Ectodermal cell (in vitro differentiated cells): ENCODE data around the gene EXOC7.

Experiments used
- H3K27ac ChIP-seq: 2 replicates; pipeline ENCODE4 v1.7.0; 2013; ENCODE audit warnings: mild to moderate bottlenecking, low read depth, low read length; ENCODE audit not compliant: insufficient read depth, poor library complexity, severe bottlenecking
- H3K27me3 ChIP-seq: 2 replicates; pipeline ENCODE4 v1.7.0; 2013; ENCODE audit warnings: mild to moderate bottlenecking, low read length; ENCODE audit not compliant: insufficient read depth, control insufficient read depth, poor library complexity, severe bottlenecking
- H3K36me3 ChIP-seq: one replicate; pipeline ENCODE4 v1.7.0; 2013; ENCODE audit warnings: low read length; ENCODE audit not compliant: control insufficient read depth, insufficient read depth
- H3K4me1 ChIP-seq: one replicate; pipeline ENCODE4 v1.7.0; 2013; ENCODE audit warnings: low read length; ENCODE audit not compliant: control insufficient read depth, insufficient read depth
- H3K4me3 ChIP-seq: 2 replicates; pipeline ENCODE4 v1.7.0; 2013; ENCODE audit warnings: low read depth, low read length, control low read depth; ENCODE audit not compliant: insufficient read depth
- H3K9me3 ChIP-seq: 2 replicates; pipeline ENCODE4 v1.7.0; 2013; ENCODE audit warnings: mild to moderate bottlenecking, low read length, moderate library complexity; ENCODE audit not compliant: control insufficient read depth
- WGBS, 2 experiments: methylation state at CpG; one replicate each; pipeline ENCODE4 v1.1.7; 2013; ENCODE audit warnings: missing lambda C conversion rate in 2 of 2; 5-methylcytosine and 5-hydroxymethylcytosine counted together

The EXOC7 gene

DNA sequence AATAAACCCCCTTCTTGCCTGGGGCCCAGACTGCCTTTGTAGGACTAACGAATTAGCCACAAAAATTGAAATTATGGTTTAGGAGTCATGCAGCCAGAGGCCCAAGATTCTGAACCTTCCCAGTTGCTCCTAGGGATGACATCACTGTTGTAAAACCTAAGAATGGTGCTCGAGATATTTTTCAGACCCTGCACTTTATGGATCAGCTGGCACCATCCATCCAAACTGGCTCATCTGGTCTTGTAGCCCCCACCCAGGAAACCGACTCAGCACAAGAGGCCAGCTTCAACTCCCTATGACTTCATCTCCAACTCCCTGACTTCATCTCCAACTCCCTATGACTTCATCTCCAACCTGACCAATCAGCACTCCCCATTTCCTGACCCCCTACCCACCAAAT, 65.5 kb downstream of the EXOC7 start:
- Histone ChIP-seq H3K4me1 (peaks cover 10% of the 10 kb centered on the region), H3K4me3 (no peak overlapping the region), H3K9me3 (no peaks in the 10 kb centered on the region), H3K36me3 (peaks cover 36% of the 10 kb centered on the region), H3K27ac (no peak overlapping the region), H3K27me3 (no peaks in the 10 kb centered on the region)
- 96% methylated on average over 3 of the region's 3 CpGs for WGBS, 2 experiments

DNA sequence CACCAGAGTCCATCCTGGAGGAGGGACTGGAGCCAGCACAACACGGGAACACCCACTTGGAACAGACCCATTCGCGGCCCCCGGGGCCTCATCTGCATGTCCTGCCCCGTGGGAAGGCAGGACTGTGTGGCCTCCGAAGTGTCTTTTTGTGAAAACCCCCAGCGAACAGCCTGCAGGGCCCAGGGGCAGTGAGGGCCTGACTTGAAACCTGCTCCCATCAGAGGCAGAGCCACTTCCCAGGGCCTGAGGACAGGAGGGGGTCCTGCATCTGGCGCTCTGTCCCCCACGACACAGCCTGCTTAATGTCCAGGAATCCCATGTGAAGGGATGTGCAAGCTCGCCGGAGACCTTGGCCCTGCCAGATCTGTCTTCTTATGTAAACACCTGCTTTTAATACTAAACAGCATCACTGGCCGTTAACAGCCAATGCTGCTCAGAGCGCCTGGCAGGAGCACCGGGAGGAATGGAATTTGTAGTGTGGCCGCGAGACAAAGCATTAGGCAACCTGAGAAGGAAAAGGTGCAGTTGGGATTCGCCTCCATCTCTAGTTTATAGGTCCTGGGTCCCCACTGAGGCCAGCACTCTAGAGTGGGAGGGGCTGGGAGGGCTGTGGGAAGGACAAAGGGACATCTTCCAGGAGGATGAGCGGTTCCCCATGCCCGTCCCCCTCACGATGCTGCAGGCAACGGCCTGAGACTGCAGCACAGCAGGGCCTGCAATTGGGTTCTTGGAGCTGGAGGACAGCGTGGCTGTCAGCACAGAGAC, 66.9 kb downstream of the EXOC7 start:
- Histone ChIP-seq H3K27ac (no peak overlapping the region), H3K4me1 (peaks cover 10% of the 10 kb centered on the region), H3K9me3 (no peaks in the 10 kb centered on the region), H3K27me3 (no peaks in the 10 kb centered on the region), H3K4me3 (no peak overlapping the region), H3K36me3 (peaks cover 34% of the 10 kb centered on the region)
- WGBS, 2 experiments: 64 to 65% methylated on average over 22 of the region's 22 CpGs

DNA sequence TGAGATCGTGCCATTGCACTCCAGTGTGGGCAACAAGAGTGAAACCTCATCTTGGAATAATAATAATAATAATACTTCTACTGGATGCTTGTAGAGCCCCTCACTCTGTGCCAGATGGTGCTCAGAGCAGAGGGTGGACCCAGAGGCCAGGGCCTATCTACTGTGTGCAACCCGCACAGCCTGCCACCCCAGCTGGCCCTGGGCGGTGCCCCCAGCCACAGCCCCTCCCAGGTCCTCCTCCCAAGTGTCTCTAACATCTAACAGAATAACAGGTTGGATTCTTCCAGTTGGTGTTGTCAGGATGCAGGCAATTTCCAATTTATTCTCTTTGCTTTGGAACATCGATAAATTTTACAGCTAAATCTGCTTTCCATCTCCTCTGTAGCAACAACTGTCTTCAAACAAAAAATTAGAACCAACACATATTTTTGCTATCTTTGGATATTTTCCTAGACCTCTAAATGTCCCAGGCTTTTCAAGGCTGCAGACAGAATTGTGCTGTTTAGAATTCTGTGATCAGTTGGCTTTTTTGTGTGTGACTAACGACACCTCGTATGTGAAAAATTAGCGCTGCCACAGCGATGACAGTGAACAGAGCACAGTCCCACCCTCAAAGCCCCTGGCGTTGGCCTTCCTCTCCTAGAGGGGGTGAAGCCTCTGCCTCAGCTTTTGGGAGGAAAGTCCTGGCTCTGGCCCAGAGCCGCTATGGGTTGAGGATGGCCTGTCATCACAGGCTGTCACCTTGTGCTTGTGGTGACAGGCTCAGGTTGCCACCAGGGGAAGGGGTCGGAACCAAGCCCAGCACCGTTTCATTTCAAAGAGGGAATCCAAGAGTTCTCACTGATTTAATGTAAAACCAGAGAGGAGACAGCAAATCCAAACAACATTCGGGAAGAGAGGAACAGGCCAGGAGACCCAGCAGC, 68.9 kb downstream of the EXOC7 start:
- no peak overlapping the region for H3K4me3 ChIP-seq
- no peaks in the 10 kb centered on the region for H3K27me3 ChIP-seq
- 93 to 94% methylated on average over 12 of the region's 13 CpGs for WGBS, 2 experiments
- H3K27ac ChIP-seq: no peak overlapping the region
- H3K9me3 ChIP-seq: no peaks in the 10 kb centered on the region
- H3K4me1 ChIP-seq: peaks cover 10% of the 10 kb centered on the region
- peaks cover 17% of the 10 kb centered on the region for H3K36me3 ChIP-seq

DNA sequence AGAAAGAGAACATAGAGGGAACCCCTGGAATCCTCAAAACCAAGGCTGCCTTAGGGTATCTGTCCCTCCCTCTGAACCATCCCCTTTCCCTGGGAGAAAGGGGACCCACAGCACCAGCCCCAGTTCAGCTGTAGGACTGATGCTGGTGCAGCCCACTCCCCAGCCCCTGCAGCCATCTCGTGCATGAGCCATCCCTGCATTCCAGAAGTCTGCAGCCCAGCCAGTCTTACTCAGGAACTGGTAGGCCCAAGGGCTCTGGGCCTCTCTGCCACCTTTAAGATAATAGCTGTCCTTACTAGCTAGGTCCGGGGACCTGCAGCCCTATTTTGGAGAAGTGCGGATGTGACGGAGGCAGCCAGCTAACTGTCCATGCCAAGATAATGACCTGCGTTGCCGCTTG, 70.4 kb downstream of the EXOC7 start:
- Histone ChIP-seq H3K9me3 (no peaks in the 10 kb centered on the region), H3K4me3 (no peak overlapping the region)
- 96 to 97% methylated on average over 6 of the region's 6 CpGs for WGBS, 2 experiments

DNA sequence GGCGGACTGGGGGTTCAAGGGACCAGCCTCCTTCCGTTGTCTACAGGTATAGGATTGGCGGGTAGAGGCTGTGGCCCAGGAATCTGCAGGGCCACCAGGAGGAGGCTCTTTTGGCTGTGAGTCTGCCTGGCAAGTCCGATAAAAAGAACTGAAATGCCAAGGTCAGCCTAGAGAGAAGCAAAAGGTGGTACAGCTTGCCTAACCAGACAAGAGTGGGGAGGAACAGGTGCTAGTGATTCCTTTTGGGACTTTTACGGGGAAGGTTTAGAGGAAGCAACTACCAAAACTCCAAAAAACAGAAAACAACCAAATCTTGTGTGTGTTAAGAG, 70.8 kb downstream of the EXOC7 start:
- Histone ChIP-seq H3K9me3 (no peaks in the 10 kb centered on the region), H3K27me3 (no peaks in the 10 kb centered on the region), H3K36me3 (no peaks in the 10 kb centered on the region), H3K27ac (no peak overlapping the region), H3K4me1 (peaks cover 14% of the 10 kb centered on the region), H3K4me3 (no peak overlapping the region)
- 95 to 96% methylated on average over 4 to 5 of the region's 5 CpGs for WGBS, 2 experiments

More for the DNA sequence above, 70.4 kb downstream of the EXOC7 start:
- no peak overlapping the region for H3K27ac ChIP-seq
- peaks cover 2% of the 10 kb centered on the region for H3K36me3 ChIP-seq
- H3K4me1 ChIP-seq: peaks cover 14% of the 10 kb centered on the region
- H3K27me3 ChIP-seq: no peaks in the 10 kb centered on the region

DNA sequence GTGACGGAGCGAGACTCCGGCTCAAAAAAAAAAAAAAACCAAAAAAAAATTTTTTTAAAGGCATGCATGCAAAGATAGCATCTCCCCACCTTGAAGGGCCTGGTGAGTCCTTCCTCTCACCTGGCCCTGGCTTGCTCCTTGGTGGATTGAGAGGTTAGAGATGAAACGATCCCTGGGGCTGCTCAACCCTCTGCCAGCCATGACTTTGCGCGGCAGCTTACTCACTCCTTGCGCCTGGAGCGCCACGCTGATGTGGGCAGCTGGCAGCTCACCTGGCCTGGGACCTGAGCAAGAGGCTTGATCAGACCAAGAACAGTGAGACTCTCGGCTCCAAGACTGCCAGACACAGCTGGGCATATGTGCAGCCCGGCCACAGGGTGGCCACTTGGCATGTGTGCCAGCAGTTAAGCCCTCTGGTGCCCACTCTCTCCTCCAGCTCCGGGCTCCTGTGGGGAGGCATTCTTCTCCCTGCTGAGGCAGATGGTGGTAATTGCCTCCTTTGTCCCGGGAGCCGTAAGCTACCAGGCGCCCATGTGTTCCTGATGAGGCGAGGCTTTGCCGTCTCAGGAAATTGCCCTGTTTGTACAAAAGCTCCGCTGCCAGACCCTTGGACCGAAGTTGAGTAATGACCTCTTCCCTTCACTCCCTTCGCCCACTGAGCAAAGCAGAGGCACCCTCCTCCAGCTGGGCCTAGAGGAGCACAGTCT, 71.4 kb downstream of the EXOC7 start:
- H3K4me3 ChIP-seq: no peak overlapping the region

More for the DNA sequence above, 71.4 kb downstream of the EXOC7 start:
- no peak overlapping the region for H3K27ac ChIP-seq
- no peaks in the 10 kb centered on the region for H3K27me3 ChIP-seq
- H3K36me3 ChIP-seq: no peaks in the 10 kb centered on the region
- no peaks in the 10 kb centered on the region for H3K9me3 ChIP-seq
- peaks cover 13% of the 10 kb centered on the region for H3K4me1 ChIP-seq
- 94 to 95% methylated on average over 20 of the region's 20 CpGs for WGBS, 2 experiments
